Stimulated activated CD8-positive, alpha-beta memory T cell treated with anti-CD3 and anti-CD28 coated beads, Interleukin-12 subunit alpha, Interleukin-12 subunit beta, amount 100 ng/mL, for 24 hours (primary cell): Measurements from ENCODE around the gene TNRC18.
"Not testable (repeated sequence)": the region's sequence is repeated elsewhere in the genome, so short reads cannot be mapped to it uniquely, and the experiment has no call there.

ENCODE experiments used
- DNase-seq: peaks from one replicate; pipeline ENCODE4 v3.0.0-alpha.2; 2020; ENCODE audit errors: extremely low read depth

The TNRC18 gene

DNA sequence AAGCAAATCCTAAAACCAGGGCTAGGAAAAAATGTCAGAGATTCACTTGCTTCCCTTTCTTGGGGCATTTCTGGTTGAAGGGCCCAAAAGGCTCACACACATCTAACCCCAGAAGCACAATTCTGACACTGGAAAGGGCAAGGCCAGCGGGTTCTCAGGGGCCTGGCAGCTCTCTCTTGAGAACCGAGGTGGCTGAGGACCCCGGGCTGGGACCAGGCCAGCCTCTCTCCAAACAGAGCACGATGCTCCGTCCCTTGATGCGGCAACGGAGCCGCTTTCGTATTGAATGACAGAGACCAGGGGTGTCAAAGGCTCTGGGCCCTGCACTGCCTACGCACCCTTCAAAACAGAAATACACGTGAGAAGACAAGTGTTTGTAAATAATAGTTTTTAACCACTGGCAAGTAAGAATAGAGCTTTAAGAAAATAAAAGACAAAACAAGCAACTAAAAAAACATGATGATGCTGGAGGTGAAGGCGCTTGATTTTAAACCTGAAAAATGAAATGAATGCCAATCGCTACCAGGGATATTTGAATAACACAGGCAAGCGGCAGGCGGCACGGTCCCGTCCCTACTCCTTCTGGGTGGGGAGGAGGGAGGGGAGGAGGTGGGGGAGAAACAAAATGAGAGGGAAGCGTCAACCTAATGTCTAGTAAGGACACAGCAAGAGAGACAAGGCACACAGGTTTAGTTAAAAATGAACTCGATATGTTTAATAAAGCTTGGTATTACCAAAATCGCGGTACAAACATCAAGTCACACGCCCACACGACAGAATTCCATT, 72.8 kb downstream of the TNRC18 start:
- no peak for DNase-seq

- no peak for DNase-seq
Observed at GRCh38 chr7:5350174-5350463, 73.5 kb downstream of the TNRC18 start.

DNA sequence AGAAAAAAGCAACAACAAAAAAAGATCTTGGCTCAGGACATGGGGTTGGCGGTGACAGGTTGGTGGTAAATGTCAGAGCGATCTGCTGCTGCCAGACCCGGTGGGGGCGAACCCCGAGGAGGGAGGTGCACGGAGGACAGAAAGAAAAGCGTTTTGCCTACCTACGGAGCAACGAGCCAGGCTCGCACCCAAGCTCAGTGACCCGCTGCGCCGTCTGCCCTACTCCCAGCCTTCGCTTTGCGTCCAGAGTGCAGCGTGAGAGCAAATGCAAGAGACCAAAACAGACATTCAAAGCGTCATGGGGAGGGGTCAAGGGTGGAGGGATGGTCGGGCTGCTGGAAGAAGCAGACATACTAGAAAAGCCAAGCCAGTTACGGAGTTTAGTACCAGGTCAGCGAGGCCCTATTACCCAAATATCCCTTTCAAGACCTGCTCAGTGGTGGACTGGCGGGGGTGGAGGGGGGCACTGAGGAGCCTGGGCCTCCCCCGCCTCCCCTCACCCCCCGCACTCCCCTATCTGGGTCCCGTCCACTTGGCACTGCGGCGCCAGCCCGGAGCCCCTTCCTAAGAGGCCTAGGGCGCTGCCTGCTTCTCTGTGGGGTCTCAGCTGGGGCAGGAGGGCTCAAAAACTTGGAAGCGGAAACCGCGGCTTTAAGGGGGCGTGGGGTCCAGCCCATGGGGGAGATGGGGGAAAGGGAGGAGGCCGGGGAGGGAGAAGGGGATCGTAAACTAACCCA, 74.0 kb downstream of the TNRC18 start:
- DNase-seq = no peak

GRCh38 chr7:5349005-5349380, 74.6 kb downstream of the TNRC18 start:
- DNase-seq = no peak

DNA sequence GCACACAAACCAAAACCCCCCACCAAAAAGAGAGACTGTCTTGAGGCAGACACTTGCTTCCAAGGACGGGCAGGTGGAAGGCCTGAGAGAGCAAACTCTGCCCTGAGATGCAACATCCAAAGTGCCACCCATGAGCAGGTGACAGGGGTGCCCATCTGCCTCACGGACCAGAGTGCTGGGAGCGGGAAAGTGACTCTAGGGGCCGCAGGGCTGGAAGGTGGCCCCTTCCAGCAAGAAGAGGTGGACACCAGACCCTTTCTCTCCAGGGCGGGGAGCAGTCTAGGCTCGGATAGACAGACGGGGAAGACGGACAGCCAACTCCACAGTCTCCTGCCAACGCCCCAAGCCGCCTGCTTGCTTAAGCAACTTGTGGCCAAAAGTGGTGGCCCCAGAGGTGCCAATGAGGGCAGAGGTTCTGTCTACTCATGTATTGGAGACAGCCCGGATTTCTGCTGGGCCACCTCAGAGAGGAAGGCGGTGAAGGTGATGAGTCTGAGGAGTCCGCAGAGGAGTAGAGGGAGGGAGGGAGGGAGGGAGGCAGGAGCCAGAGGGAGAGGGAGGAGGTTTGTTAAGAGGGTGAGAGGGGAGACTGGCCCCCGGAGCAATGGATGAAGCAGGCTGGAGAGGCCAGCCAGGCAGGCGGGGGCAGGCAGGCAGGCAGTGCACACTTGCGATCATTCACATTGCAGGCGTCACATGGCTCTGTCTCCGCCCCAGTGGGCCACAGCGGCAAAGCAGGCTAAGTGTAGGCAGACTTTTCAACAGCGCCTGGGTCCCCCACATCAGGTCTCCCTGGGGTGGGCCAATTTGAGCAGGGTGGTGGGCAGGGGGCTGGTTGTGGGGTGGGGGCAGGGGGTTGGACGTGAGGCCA, 75.3 kb downstream of the TNRC18 start:
- DNase-seq = no peak

- no peak for DNase-seq
Observed at GRCh38 chr7:5345671-5346070, 78.0 kb downstream of the TNRC18 start.

- DNase-seq = no peak
Observed at GRCh38 chr7:5345171-5345570, 78.5 kb downstream of the TNRC18 start.

- DNase-seq = no peak
Observed at GRCh38 chr7:5344342-5344741, 79.3 kb downstream of the TNRC18 start.

- no peak for DNase-seq
Observed at GRCh38 chr7:5343884-5344283, 79.8 kb downstream of the TNRC18 start.

DNA sequence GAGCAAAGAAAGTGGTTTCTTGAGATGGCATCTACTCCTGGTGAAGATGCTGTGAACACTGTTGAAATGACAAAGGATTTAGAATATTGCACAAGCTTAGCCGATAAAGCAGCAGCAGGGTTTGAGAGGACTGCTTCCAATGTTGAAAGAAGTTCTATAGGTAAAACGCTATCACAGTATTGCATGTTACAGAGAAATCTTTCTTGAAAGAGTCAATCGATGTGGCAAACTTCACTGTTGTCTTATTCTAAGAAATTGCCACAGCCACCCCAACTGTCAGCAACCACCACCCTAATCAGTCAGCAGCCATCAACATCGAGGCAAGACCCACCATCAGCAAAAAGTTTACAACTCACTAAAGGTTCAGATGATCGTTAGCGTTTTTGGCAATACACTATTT, 81.0 kb downstream of the TNRC18 start:
- DNase-seq = no peak

GRCh38 chr7:5339955-5340354, 83.7 kb downstream of the TNRC18 start:
- no peak for DNase-seq

GRCh38 chr7:5337047-5337446, 86.6 kb downstream of the TNRC18 start:
- DNase-seq = no peak

DNA sequence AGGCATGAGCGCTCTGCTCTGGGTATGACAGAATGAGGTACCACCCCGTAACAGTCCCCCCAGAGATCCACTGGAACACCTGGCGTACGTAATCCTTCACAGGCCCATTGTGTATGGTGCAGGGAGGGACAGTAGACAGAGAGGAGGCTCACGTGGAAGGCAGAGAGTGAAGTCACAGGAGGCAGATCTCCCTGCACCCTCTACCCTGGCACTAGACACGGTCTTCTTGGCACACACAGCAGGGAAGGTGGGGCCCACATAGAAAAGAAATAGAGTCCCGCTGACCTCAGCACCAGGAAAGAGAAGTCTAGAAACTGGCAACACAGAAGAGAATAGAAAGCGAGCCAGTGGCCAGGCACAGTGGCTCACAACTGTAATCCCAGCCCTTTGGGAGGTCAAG, 89.0 kb downstream of the TNRC18 start:
- DNase-seq = no peak

DNA sequence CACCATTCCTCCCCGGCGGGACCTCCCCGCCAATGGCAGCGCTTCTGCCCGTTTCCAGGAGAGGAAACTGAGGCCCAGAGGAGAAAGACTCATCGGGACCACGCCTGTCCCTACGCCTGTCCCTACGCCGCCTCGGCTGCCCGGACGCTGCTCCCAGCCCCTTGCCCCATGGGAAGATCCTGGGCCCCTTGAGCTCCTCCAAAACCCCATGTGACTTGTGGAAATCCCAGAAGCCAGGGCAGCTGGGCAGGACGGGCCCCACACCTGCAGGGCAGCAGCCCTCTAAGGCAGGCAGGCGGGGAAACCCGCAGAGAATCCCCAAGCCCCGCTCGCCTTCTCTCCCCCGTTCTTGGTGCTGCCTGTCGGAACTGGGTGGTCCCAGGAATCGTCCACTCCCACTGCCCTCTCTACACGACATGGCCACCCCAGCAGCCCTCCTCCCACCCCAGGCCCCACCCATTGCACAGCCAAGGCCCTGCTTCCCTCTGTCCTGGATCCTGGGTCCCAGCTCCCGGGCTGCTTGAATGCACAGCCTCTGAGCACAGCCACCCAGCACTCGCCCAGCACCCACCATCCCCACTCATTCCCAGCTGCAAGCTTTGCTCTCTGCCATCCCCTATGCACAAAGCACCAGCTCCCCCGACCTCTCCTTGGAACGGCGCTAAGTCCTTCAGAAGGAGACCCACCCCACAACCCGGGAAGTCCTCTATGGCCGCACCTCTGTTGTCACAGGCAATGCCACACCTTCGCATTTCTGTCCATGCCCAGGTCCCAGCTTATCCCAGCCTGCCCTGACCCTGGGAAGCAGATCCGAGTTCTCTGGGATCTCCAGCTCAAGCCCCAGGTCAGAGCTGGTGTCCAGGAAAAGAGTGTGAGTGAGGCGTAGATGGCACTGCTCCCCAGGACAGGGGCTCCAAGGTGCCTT, 90.3 kb downstream of the TNRC18 start:
- no peak for DNase-seq

DNA sequence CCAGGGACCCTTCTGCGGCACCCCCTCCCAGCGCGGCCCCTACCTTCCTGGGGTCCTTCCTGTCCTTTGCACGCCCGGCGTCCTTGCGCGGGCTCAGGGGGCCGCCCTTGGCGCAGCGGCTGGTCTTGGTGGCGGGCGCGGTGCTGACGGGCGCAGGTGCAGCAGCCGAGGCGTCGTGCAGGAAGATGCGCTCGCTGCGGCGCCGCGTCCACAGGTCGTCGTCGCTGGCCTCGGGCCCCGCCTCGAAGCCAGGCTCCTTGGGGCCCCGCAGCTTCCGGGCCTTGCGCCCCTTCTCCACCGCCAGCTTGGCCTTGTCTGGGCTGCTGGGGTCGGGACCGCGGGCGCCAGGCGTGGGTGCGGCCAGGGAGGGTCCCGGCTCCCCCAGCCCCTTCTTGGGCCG, 91.1 kb downstream of the TNRC18 start:
- DNase-seq = no peak

DNA sequence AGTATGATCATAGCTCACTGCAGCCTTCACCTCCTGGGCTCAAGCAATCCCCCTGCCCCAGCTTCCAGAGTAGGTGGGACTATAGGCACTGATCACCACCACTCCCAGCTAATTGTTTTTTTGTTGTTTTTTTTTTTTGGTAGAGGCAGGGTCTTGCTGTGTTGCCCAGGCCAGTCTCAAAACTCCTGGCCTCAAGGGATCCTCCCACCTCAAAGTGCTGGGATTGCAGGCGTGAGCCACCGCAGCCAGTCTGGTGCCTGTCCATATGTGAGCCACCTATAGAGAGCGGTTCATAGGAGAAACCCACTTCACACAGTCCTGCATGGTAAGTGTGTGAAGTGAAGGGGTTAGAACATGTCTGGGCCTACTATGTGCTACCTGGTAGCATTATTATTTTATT, 93.3 kb downstream of the TNRC18 start:
- DNase-seq = no peak

DNA sequence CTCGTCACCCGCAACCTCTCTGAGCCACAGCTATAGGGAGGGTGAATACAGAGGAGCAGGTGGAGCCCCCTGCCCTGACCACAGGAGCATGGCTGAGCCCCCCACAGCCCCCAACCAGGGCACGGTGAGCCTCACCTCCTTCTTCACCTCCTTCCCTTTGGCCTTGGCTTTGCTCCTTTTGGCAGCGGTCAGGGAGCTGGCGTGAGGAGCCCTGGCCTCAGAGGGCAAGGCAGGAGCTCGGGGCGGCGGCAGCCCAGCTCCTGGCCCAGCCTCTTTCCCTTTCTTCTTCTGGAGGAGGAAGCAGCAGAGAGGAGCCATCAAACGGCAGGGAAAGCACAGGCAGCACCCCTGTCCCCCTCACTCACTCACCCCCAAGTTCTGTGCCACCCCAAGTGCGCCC, 98.7 kb downstream of the TNRC18 start:
- DNase-seq = no peak

- DNase-seq = not testable (repeated sequence)
Observed at GRCh38 chr7:5323800-5324781, 99.5 kb downstream of the TNRC18 start.

- no peak for DNase-seq
Observed at GRCh38 chr7:5322621-5323410, 100.8 kb downstream of the TNRC18 start.
